ENCODE measurements around the gene FOXQ1. TPM values are rescaled to one million over a fixed set of nuclear protein-coding genes. Genes with fewer than 3 reads are reported as not detected.

Gene FOXQ1
- total and polyA plus RNA-seq, 2 of the 13 experiments (the other 11 are each of a cell fraction or from before 2014, with no cell fraction given) = 35.2 to 39.8 TPM

DNA sequence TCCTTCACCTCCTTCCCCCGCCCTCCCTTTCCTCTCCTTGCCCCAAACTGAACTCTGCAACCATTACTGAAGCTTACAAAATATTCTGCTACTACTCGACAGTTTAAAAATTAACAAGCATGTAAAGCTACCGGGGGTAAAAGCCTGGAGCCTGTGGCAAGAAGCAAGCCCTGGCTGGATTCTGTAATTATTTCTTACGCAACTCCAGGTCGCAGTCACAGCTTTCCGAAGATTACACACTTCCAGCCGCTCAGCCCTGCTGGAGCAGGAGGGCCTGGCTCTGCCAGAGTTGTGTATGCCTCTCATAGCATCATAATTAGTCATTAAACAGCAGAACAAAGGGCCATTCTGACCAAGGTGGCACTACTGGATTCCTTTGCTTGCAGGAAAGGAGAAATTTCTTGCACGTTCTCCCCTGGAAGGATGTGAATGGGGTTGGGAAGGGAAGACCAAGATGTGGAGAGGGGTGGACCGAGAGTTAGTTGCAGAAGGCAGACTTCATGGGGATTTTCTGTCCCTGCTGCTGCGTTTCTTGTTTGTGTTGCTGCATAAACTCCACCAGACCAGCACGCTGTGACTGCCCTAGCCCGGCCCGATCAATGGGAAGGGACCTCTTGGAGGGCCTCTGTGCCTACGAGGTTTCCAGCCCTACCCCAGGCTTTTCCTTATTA lies 23.6 kb downstream of the FOXQ1 start (continued):
- TF ChIP-seq, protein P1, sequence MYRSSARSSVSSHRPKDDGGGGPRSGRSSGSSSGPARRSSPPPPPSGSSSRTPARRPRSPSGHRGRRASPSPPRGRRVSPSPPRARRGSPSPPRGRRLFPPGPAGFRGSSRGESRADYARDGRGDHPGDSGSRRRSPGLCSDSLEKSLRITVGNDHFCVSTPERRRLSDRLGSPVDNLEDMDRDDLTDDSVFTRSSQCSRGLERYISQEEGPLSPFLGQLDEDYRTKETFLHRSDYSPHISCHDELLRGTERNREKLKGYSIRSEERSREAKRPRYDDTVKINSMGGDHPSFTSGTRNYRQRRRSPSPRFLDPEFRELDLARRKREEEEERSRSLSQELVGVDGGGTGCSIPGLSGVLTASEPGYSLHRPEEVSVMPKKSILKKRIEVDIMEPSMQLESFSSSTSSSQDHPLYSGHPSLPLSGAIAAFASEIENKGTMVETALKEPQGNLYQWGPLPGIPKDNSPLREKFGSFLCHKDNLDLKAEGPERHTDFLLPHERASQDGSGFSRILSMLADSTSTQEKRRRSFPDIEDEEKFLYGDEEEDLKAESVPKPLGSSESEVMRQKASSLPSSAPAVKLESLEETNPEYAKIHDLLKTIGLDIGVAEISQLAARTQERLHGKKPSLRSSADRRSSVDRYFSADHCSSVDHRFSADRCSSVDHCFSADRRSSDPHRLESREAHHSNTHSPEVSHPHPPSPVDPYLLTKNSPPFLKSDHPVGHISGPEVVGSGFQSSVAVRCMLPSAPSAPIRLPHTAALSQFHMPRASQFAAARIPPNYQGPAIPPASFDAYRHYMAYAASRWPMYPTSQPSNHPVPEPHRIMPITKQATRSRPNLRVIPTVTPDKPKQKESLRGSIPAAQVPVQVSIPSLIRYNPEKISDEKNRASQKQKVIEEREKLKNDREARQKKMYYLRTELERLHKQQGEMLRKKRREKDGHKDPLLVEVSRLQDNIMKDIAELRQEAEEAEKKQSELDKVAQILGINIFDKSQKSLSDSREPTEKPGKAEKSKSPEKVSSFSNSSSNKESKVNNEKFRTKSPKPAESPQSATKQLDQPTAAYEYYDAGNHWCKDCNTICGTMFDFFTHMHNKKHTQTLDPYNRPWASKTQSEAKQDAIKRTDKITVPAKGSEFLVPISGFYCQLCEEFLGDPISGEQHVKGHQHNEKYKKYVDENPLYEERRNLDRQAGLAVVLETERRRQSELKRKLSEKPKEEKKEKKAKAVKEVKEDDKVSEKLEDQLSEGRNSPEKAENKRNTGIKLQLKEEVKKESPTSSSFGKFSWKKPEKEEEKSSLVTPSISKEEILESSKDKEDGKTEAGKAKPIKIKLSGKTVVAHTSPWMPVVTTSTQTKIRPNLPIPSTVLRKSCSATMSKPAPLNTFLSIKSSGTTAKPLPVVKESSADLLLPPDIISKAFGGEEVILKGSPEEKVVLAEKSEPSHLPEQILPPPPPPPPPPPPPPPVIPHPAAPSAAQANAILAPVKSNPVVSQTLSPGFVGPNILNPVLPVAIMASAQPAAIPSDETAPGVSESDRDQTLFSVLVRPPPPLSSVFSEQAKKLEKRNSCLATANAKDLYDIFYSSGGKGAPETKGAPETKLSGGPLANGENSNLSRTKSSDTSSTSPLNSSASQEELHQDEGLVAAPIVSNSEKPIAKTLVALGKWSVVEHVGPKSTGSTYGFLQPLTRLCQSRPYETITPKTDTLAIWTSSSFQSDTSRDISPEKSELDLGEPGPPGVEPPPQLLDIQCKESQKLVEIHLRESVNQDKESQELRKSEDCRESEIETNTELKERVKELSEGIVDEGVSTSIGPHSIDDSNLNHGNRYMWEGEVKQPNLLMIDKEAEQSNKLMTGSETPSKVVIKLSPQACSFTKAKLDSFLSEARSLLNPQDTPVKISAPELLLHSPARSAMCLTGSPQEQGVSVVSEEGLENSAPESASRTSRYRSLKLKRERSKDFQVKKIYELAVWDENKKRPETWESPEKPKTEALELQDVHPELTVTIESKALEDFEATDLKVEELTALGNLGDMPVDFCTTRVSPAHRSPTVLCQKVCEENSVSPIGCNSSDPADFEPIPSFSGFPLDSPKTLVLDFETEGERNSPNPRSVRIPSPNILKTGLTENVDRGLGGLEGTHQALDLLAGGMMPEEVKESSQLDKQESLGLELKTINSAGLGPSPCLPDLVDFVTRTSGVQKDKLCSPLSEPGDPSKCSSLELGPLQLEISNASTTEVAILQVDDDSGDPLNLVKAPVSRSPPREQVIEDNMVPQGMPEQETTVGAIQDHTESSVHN (CRISPR knock-in tag; IDR thresholded peaks at IDR 0.05) = no peak
- TF ChIP-seq ZNF180 (CRISPR knock-in tag; IDR thresholded peaks at IDR 0.05; ENCODE audit: borderline replicate concordance, low read depth) (no peak), ZNF317 (CRISPR knock-in tag; IDR thresholded peaks at IDR 0.05) (peak; percentile 83), BCL6 (CRISPR knock-in tag; IDR thresholded peaks at IDR 0.05) (peak; percentile 91), ZMYM3 (CRISPR knock-in tag; IDR thresholded peaks at IDR 0.05) (peak; percentile 83; the same call in 1 of the 2 replicates), ATF1 (CRISPR knock-in tag; IDR thresholded peaks at IDR 0.05) (peak; percentile 71), NFATC3 (CRISPR knock-in tag; IDR thresholded peaks at IDR 0.05) (no peak), ZFX (CRISPR knock-in tag; IDR thresholded peaks at IDR 0.05; ENCODE audit: low read depth) (peak; percentile 61), JUND (CRISPR knock-in tag; IDR thresholded peaks at IDR 0.05) (peak; percentile 65; the same call in 1 of the 2 replicates), SIN3A (IDR thresholded peaks at IDR 0.05; ENCODE audit: borderline replicate concordance, low read depth, low read length) (peak; percentile 75; the same call in 1 of the 2 replicates), MYC (CRISPR knock-in tag; IDR thresholded peaks at IDR 0.05; ENCODE audit: borderline replicate concordance) (peak; percentile 56; the same call in 1 of the 2 replicates), MYNN (CRISPR knock-in tag; IDR thresholded peaks at IDR 0.05; ENCODE audit: low read depth) (no peak), CEBPB (IDR thresholded peaks at IDR 0.05; ENCODE audit: borderline replicate concordance, low read depth, low read length) (peak; percentile 100), NCOA2 (CRISPR knock-in tag; IDR thresholded peaks at IDR 0.05) (peak; percentile 92)
- TF ChIP-seq, protein P2, sequence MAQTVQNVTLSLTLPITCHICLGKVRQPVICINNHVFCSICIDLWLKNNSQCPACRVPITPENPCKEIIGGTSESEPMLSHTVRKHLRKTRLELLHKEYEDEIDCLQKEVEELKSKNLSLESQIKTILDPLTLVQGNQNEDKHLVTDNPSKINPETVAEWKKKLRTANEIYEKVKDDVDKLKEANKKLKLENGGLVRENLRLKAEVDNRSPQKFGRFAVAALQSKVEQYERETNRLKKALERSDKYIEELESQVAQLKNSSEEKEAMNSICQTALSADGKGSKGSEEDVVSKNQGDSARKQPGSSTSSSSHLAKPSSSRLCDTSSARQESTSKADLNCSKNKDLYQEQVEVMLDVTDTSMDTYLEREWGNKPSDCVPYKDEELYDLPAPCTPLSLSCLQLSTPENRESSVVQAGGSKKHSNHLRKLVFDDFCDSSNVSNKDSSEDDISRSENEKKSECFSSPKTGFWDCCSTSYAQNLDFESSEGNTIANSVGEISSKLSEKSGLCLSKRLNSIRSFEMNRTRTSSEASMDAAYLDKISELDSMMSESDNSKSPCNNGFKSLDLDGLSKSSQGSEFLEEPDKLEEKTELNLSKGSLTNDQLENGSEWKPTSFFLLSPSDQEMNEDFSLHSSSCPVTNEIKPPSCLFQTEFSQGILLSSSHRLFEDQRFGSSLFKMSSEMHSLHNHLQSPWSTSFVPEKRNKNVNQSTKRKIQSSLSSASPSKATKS (CRISPR knock-in tag; IDR thresholded peaks at IDR 0.05) = no peak
- TF ChIP-seq, protein P3, sequence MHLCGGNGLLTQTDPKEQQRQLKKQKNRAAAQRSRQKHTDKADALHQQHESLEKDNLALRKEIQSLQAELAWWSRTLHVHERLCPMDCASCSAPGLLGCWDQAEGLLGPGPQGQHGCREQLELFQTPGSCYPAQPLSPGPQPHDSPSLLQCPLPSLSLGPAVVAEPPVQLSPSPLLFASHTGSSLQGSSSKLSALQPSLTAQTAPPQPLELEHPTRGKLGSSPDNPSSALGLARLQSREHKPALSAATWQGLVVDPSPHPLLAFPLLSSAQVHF (CRISPR knock-in tag; IDR thresholded peaks at IDR 0.05) = no peak
- TF ChIP-seq, protein P4, sequence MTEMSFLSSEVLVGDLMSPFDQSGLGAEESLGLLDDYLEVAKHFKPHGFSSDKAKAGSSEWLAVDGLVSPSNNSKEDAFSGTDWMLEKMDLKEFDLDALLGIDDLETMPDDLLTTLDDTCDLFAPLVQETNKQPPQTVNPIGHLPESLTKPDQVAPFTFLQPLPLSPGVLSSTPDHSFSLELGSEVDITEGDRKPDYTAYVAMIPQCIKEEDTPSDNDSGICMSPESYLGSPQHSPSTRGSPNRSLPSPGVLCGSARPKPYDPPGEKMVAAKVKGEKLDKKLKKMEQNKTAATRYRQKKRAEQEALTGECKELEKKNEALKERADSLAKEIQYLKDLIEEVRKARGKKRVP (CRISPR knock-in tag; IDR thresholded peaks at IDR 0.05) = peak in 1 of 2 experiments; percentile 96; a peak in 2 of 4 replicates
